Gastroesophageal sphincter (tissue), 4 donors: Measurements from ENCODE around the gene LRRC8C. TPM values are rescaled to one million over a fixed set of nuclear protein-coding genes. Genes with fewer than 3 reads are reported as not detected.

ENCODE experiments used
- ATAC-seq: fragments of 150-250 bp; one replicate; pipeline ENCODE4 v1.9.1; 2016; ENCODE audit warnings: mild to moderate bottlenecking, moderate library complexity
- H3K27ac ChIP-seq, 4 donors: fragments of 200-600 bp; sonication (generic) in 3 of 4; 1 replicate in 3 of 4; 2 replicates in 1 of 4; pipeline ENCODE4 v1.5.1; 2016 to 2019
- H3K27me3 ChIP-seq: fragments of 200-600 bp; sonication (generic); one replicate; pipeline ENCODE4 v1.5.1; 2019
- H3K36me3 ChIP-seq, 2 donors: fragments of 200-600 bp; sonication (generic); one replicate each; pipeline ENCODE4 v1.5.1; 2019; ENCODE audit warnings: control low read depth in 1 of 2
- H3K4me1 ChIP-seq, 3 donors: fragments of 200-600 bp; sonication (generic); 1 replicate in 2 of 3; 2 replicates in 1 of 3; pipeline ENCODE4 v1.5.1; 2016 to 2019; ENCODE audit warnings: control low read depth in 2 of 3
- H3K4me3 ChIP-seq, 2 donors: fragments of 200-600 bp; sonication (generic); one replicate each; pipeline ENCODE4 v1.5.1; 2019; ENCODE audit warnings: mild to moderate bottlenecking in 1 of 2, moderate library complexity in 1 of 2
- H3K9me3 ChIP-seq, 3 donors: fragments of 200-600 bp; sonication (generic); one replicate each; pipeline ENCODE4 v1.5.1; 2017 to 2019; ENCODE audit warnings: control low read depth in 2 of 3
- CTCF ChIP-seq, 4 experiments: fragments of 200-600 bp in 2 of 4; fragments of 450-650 bp in 2 of 4; sonication (generic) in 1 of 4; IDR thresholded peaks; one replicate each; pipeline ENCODE4 v1.5.1; 2017 to 2019; ENCODE audit warnings: antibody characterized with exemption in 4 of 4, mild to moderate bottlenecking in 2 of 4, moderate library complexity in 2 of 4
- EP300 ChIP-seq: sonication (generic); formaldehyde crosslinking; IDR thresholded peaks from one replicate; pipeline ENCODE4 v1.6.1; 2017; ENCODE audit warnings: antibody characterized with exemption, mild to moderate bottlenecking
- POLR2A ChIP-seq, 2 donors: fragments of 450-650 bp; IDR thresholded peaks; one replicate each; pipeline ENCODE4 v1.6.1; 2017; ENCODE audit warnings: antibody characterized with exemption in 2 of 2, mild to moderate bottlenecking in 2 of 2, moderate library complexity in 1 of 2
- POLR2AphosphoS5 ChIP-seq: sonication (generic); formaldehyde crosslinking; IDR thresholded peaks from one replicate; pipeline ENCODE4 v1.6.1; 2017; ENCODE audit warnings: antibody characterized with exemption
- WGBS, 2 donors: methylation state at CpG; one replicate each; pipeline ENCODE4 v1.1.5; 2018; ENCODE audit warnings: low coverage in 1 of 2; 5-methylcytosine and 5-hydroxymethylcytosine counted together
- total RNA-seq, 4 donors: library from RNA; depleted of rRNA; stranded (reverse); fragments of >200 nt; gene quantifications; one replicate each; pipeline ENCODE4 v1.1.0, GENCODE V29; 2016

LRRC8C gene
- 1 to 10 TPM; 5.4 to 9.6 (median 6.2) TPM for total RNA-seq

GRCh38 chr1:89632657-89633247 lies at the start of gene LRRC8C:
LRRC8C (plus strand) TSS chr1:89633120; CDS start chr1:89686474, 53,354 bp downstream.
- no peaks in the 10 kb centered on the region for H3K27me3 ChIP-seq
- H3K4me1 ChIP-seq = peaks cover 0 to 34% (median 0%) of the 10 kb centered on the region in 3 donors
- peak within 1 kb of the TSS; percentile 49 to 92 (median 86) for H3K27ac ChIP-seq
- H3K36me3 ChIP-seq = no peaks in the 10 kb centered on the region
- no peaks in the 10 kb centered on the region for H3K9me3 ChIP-seq
- WGBS, 2 donors = 0% methylated on average over 1 of the region's 76 CpGs; no CpG with 5 or more reads in 1 of the 2 donors
- peak within 1 kb of the TSS; percentile 51 to 90 for H3K4me3 ChIP-seq
- ATAC-seq = peak; percentile 95
- TF ChIP-seq POLR2A (IDR thresholded peaks at IDR 0.05) (peak; percentile 45 to 54), CTCF (IDR thresholded peaks at IDR 0.05) (peak in 3 of 4 experiments; percentile 55 to 72 (median 67)), EP300 (no peak)

GRCh38 chr1:89584211-89584610 lies 48.7 kb upstream of the LRRC8C start:
- H3K36me3 ChIP-seq = peaks cover 0 to 35% of the 10 kb centered on the region in 2 donors
- no peak for ATAC-seq
- no peaks in the 10 kb centered on the region for H3K9me3 ChIP-seq
- no peaks in the 10 kb centered on the region for H3K27me3 ChIP-seq
- no peaks in the 10 kb centered on the region for H3K4me1 ChIP-seq
- no peak overlapping the region for H3K27ac ChIP-seq
- WGBS, 2 donors = 97 to 100% methylated on average over 1 to 2 of the region's 2 CpGs
- TF ChIP-seq POLR2AphosphoS5 = no peak
- no peak for TF ChIP-seq CTCF (IDR thresholded peaks at IDR 0.05)
- no peak for TF ChIP-seq EP300
- TF ChIP-seq POLR2A (IDR thresholded peaks at IDR 0.05) = no peak
- H3K4me3 ChIP-seq = no peak overlapping the region

GRCh38 chr1:89584781-89585180 lies 48.1 kb upstream of the LRRC8C start:
- ATAC-seq = no peak
- Histone ChIP-seq H3K4me3 (no peak overlapping the region), H3K36me3 (peaks cover 0 to 35% of the 10 kb centered on the region in 2 donors), H3K4me1 (no peaks in the 10 kb centered on the region), H3K27ac (no peak overlapping the region), H3K9me3 (no peaks in the 10 kb centered on the region), H3K27me3 (no peaks in the 10 kb centered on the region)
- WGBS, 2 donors = 87 to 88% methylated on average over 3 of the region's 3 CpGs
- TF ChIP-seq POLR2A (IDR thresholded peaks at IDR 0.05) (no peak), EP300 (no peak), CTCF (IDR thresholded peaks at IDR 0.05) (no peak), POLR2AphosphoS5 (no peak)

- no peak for ATAC-seq
- H3K27me3 ChIP-seq = no peaks in the 10 kb centered on the region
- TF ChIP-seq POLR2AphosphoS5 (no peak), EP300 (no peak), POLR2A (IDR thresholded peaks at IDR 0.05) (no peak), CTCF (IDR thresholded peaks at IDR 0.05) (no peak)
- no peak overlapping the region for H3K4me3 ChIP-seq
- H3K9me3 ChIP-seq = no peaks in the 10 kb centered on the region
- H3K4me1 ChIP-seq = peaks cover 0 to 7% (median 0%) of the 10 kb centered on the region in 3 donors
- WGBS, 2 donors = 89% methylated on average over 3 to 4 of the region's 4 CpGs
- H3K27ac ChIP-seq = no peak overlapping the region
- peaks cover 0 to 22% of the 10 kb centered on the region in 2 donors for H3K36me3 ChIP-seq
These were observed 45.2 kb upstream of the LRRC8C start for GRCh38 chr1:89587729-89588161.

- Histone ChIP-seq H3K36me3 (peaks cover 0 to 16% of the 10 kb centered on the region in 2 donors), H3K9me3 (no peaks in the 10 kb centered on the region), H3K27ac (no peak overlapping the region), H3K4me3 (no peak overlapping the region), H3K4me1 (peaks cover 0 to 7% (median 0%) of the 10 kb centered on the region in 3 donors), H3K27me3 (no peaks in the 10 kb centered on the region)
- ATAC-seq = no peak
- WGBS, 2 donors = 100% methylated on average over 1 of the region's 1 CpG
- TF ChIP-seq POLR2AphosphoS5 (no peak), CTCF (IDR thresholded peaks at IDR 0.05) (no peak), POLR2A (IDR thresholded peaks at IDR 0.05) (no peak), EP300 (no peak)
These were observed 44.4 kb upstream of the LRRC8C start for GRCh38 chr1:89588480-89588879.
